PC-3 (cell line): ENCODE results near the gene ALOX12B.

Source experiments
- CTCF ChIP-seq: fragments of 300-600 bp; sonication (generic); conservative IDR thresholded peaks from 2 replicates; pipeline ENCODE4 v1.5.1; 2017; ENCODE audit warnings: antibody characterized with exemption, low read depth, mild to moderate bottlenecking, low read length
- EZH2 ChIP-seq: fragments of 300-600 bp; sonication (generic); IDR thresholded peaks from one replicate; pipeline ENCODE4 v1.6.1; 2017; ENCODE audit warnings: antibody characterized with exemption, mild to moderate bottlenecking, low read length; ENCODE audit not compliant: unreplicated experiment

- no peak for TF ChIP-seq CTCF
- TF ChIP-seq EZH2, result no peak
Measured at GRCh38 chr17:8117367-8117979, 30.0 kb upstream of the ALOX12B start.
